Activated CD8-positive, alpha-beta memory T cell treated with anti-CD3 and anti-CD28 coated beads, Interleukin-2, amount 50 U/mL, for 24 hours (primary cell): Measurements from ENCODE around the gene KRT40.
"Not testable (repeated sequence)": the region's sequence is repeated elsewhere in the genome, so short reads cannot be mapped to it uniquely, and the experiment has no call there.

Experiments used
- DNase-seq: peaks from one replicate; pipeline ENCODE4 v3.0.0-alpha.2; 2020; ENCODE audit errors: extremely low read depth

Gene KRT40

DNA sequence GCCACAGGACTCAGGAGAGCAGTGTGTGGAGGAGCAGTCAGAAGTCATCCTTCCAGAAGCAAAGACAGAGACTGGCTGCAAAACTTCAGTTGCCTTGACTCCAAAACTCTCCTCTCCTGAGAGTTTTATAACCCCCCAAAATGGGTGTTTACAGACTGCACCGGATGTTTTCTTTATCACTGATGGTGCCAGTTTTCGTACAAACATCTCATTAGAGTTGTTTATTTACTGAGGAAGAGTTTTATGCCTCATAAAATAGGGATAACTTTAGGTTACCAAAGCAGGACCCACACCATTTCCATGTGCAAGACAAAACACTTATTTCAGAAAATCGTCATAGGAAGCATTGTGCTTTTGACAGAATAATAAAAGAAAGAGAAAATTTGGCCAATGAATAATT, at the start of gene KRT40:
KRT40 (minus strand) TSS at position 101 of the 400 bp plus-strand sequence; CDS start at position 48, 53 bp downstream.
- DNase-seq: no peak

- DNase-seq: no peak
These were observed 45.6 kb upstream of the KRT40 start, which contains the start of gene KRTAP1-4 for GRCh38 chr17:41029633-41030245. TSS of gene KRTAP1-4 (minus strand) at chr17:41030195. CDS start at chr17:41030078, 117 bp downstream.

GRCh38 chr17:41026715-41027471, 42.8 kb upstream of the KRT40 start, which contains the start of gene KRTAP1-5:
TSS of gene KRTAP1-5 (minus strand) at chr17:41027208. CDS start at chr17:41027155, 53 bp downstream.
- DNase-seq: no peak

GRCh38 chr17:41024697-41025096, 40.6 kb upstream of the KRT40 start:
- DNase-seq: no peak

DNA sequence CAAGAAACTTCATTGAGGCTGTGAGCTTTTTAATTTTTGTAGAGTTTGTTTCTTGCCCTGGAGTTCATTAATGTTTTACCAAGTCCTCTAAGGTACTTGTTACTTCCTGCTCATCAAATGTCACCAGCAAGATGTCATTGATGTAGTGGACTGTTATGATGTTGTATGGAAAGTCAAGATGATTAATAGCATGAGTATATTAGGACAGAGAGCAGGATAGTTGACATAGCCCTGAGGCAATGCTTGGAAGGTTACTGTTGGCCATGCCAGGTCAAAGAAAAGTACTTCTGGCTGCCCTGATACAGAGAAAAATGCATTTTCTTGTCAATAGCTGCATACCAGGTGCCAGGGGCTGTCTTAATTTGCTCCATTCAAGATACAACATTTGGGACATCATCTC, 36.2 kb upstream of the KRT40 start:
- DNase-seq: no peak

DNA sequence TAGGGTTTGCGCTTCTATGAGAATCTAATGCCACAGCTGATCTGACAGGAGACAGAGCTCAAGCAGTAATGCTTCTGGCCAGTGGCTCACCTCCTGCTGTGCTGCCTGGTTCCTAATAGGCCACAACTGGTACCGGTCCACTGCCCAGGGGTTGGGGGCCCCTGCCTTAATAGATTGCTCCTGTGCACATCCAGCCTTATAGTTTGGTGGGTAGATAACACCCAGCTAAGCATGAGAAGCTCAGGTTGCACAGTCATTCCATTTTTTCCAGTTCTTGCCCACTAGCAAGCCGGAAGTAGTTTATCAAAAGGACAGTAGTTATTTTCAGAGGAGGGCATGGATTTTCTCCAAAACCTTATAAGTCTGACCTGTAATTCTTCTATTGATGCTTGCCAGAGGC, 35.3 kb upstream of the KRT40 start:
- DNase-seq: no peak

DNA sequence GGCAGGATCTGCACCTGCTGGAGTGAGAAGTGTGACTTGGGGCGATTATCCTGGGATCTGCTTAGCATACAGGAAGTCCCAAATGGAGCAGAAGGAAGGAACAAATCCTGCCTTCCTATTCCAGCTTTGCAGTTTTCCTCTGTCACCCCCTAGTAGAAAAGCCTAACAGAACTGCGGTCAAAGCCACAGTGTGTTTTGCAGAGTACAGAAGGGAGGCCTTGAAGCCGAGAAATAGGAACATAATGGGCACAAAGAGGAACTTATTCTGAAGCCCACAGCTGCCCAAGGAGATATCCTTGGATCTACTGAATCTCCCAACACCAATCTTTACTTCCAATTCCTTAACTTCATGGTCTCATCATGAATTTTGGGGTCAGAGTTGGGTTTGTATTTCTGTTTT, 34.4 kb upstream of the KRT40 start:
- no peak for DNase-seq

- no peak for DNase-seq
These were observed 32.6 kb upstream of the KRT40 start for GRCh38 chr17:41016578-41017215.

- no peak for DNase-seq
These were observed 31.3 kb upstream of the KRT40 start for GRCh38 chr17:41015454-41015853.

DNA sequence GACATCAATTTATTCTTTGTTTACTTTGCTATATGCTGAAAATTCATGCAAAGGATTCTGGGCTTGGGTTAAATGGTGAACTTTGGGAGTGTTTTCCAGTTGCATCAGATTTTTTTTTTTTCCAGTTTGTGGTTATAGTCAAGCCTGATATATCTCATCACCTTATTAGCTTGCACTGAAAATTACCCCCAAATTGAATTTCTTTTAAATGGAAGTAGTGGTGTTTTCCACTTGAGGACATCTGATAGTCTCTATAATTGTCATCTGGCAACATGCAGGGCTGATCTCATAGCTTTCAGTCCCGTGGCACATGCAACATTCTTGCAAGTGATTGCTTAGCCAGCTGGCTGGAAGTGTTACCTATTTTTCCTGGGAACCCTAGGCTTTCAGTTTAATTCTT, 29.5 kb upstream of the KRT40 start:
- no peak for DNase-seq

DNA sequence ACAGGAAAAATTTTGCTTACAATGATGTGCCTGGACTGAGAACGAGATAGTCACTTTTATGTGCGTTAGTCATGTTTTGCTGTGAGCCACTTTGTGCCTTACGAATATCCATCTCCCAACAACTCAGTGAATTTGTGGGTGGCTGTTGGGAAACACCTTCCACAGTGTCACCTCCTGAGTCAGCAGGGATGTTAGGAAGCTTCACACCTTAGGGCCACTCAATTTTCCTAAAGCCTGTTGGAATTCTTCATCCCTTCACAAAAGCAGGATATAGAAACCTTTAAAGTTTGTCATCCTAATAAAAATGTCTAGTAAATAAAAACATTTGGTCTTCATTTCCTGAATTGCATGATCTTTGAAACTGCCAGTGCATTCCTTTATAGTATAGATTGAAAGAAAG, 29.1 kb upstream of the KRT40 start:
- DNase-seq: no peak

- no peak for DNase-seq
These were observed 28.4 kb upstream of the KRT40 start for GRCh38 chr17:41012326-41013120.

GRCh38 chr17:41010441-41010840, 26.3 kb upstream of the KRT40 start:
- no peak for DNase-seq

GRCh38 chr17:41009936-41010335, 25.8 kb upstream of the KRT40 start:
- DNase-seq: no peak

DNA sequence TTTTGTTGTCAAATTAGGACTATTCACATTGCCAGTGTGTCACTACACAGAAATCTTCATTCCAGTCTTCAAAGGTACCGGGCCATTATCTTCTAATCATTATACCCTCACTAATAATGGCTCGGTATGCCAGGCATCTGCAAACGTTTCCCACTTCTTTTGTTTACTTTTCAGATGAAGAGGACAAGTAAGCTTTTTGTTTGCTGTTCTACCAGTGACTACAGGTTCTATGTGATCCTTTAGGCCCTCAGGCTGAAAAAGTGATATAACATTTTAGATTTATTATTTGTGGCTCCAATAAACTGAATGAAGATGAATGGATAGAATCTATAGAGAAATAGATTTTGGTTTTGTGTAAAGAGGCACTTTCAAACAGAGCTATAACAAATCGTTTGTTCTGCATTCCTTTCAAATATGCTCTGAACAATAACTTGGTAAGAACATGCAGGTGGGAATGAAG, 25.2 kb upstream of the KRT40 start:
- DNase-seq: no peak

DNA sequence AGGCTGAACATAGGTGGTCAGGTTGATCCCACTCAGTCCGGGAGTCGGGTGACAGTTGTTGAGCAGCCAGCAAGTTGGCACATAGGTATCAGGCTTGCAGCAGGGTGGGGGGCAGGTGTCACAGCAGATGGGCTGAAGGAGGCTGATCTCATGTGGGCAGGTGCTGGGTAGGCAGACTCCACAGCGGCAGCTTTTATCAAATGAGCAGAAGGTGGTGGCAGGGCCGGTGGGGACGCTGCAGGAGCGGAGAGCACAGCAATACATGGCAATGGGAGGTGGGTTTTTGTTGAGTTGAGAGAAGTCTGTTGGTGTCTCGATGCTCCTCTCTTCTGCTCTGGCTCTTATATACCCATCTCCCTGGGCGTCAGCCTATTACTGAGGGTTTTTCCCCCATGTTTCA, 24.7 kb upstream of the KRT40 start, which contains the start of gene KRTAP3-1:
KRTAP3-1 (minus strand) TSS at position 318 of the 400 bp plus-strand sequence; CDS start at position 264, 54 bp downstream.
- no peak for DNase-seq

GRCh38 chr17:41004397-41004796, 20.3 kb upstream of the KRT40 start:
- no peak for DNase-seq

DNA sequence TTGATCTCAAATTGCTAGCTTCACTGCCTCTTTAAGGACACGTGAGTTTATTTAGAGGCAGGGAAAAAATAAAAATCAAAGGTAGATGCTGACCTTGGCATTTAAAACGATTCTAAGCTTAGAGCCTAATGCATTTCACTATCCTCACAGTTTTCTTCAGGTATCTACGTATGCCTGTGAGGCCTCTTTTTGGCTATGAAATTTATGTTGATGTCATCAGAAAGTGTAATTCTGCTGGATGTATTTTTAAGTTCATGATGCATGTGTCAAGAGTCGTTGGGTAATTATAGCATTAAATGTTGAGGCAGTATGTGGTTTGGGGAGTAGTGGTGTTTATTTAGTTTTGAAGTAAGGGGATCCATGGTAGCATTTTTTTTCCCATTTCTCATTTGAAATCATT, 19.8 kb upstream of the KRT40 start:
- no peak for DNase-seq

- no peak for DNase-seq
These were observed 18.7 kb upstream of the KRT40 start for GRCh38 chr17:41002814-41003213.

DNA sequence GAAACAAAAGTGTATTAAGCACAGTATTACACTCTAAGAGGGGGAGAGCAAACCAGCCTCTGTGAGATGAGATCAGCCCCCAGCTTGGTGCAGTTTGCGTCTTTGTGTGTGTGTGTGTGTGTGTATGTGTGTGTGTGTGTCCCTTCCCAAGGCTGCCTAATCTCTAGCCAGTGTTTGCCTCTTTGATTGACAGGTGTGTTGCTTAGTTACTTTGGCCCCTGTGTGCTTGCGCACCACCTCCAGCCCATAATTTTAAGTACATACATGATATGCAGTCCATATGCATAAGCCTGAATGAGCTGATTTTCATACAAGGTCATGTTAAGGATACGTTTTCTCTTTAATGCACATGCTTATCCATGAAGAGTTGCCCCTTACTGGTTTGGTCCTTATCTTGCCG, 17.7 kb upstream of the KRT40 start:
- no peak for DNase-seq

GRCh38 chr17:40999563-40999962, 15.4 kb upstream of the KRT40 start, which contains the start of gene KRTAP3-2:
TSS of gene KRTAP3-2 (minus strand) at chr17:40999906. CDS start at chr17:40999853, 53 bp downstream.
- DNase-seq: not testable (repeated sequence)

DNA sequence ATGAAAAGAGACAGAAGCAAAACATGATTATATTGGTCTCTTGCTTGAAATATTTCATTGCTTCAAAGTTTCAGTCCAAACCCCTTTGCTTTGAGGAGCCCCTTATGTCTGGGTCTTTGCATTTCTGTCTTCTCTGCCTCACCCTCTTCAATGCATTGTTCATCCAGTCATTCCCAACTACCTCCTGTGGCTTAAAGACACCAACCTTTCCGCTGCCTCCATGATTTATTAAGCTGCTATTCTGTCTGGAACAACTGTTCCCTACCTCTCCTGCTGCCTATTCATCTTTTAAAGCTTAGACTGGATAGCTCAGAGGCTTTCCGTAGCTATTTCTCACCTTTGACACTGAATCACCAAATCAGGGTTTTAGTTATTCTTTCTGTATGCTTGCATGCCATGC, 13.2 kb upstream of the KRT40 start:
- no peak for DNase-seq
